ENCODE results near the gene IDUA. TPM values are rescaled to one million over a fixed set of nuclear protein-coding genes. Genes with fewer than 3 reads are reported as not detected.
"Not testable (repeated sequence)": the region's sequence is repeated elsewhere in the genome, so short reads cannot be mapped to it uniquely, and the experiment has no call there.

IDUA gene
- total and polyA plus RNA-seq, 5 donors: 8.5 to 17.4 (median 17.0) TPM

- intact Hi-C loops (cut with DNase I): no loop called here
- H3K4me3 ChIP-seq (ENCODE audit: low read length): no peak overlapping the region
- ATAC-seq: no peak
- H3K4me1 ChIP-seq (ENCODE audit: control insufficient read depth, insufficient read depth, low read length): no peaks in the 10 kb centered on the region
- peak in 2 of 3 donors; percentile 32 to 35 for DNase-seq
- H3K27me3 ChIP-seq (ENCODE audit: control insufficient read depth, insufficient read depth): no peaks in the 10 kb centered on the region
- H3K9me3 ChIP-seq (ENCODE audit: control insufficient read depth, low read length): no peaks in the 10 kb centered on the region
- H3K27ac ChIP-seq (ENCODE audit: low read length): no peak overlapping the region
- 80% methylated on average over 16 of the region's 16 CpGs for WGBS
These were observed 62.1 kb downstream of the IDUA start for GRCh38 chr4:1048773-1049590.

- peak in 2 of 3 donors; percentile 43 to 66 for DNase-seq
- H3K27ac ChIP-seq (ENCODE audit: low read length): no peak overlapping the region
- WGBS: 81% methylated on average over 21 of the region's 21 CpGs
- intact Hi-C loops (cut with DNase I): no loop called here
- no peaks in the 10 kb centered on the region for H3K4me1 ChIP-seq (ENCODE audit: control insufficient read depth, insufficient read depth, low read length)
- no peaks in the 10 kb centered on the region for H3K9me3 ChIP-seq (ENCODE audit: control insufficient read depth, low read length)
- H3K4me3 ChIP-seq (ENCODE audit: low read length): no peak overlapping the region
- H3K27me3 ChIP-seq (ENCODE audit: control insufficient read depth, insufficient read depth): no peaks in the 10 kb centered on the region
- ATAC-seq: no peak
These were observed 62.7 kb downstream of the IDUA start for GRCh38 chr4:1049591-1049905.

GRCh38 chr4:1050486-1051213 is 63.8 kb downstream of the IDUA start:
- ATAC-seq: no peak
- 53% methylated on average over 40 of the region's 40 CpGs for WGBS
- intact Hi-C loops (cut with DNase I): no loop called here
- Histone ChIP-seq H3K4me3 (ENCODE audit: low read length) (no peak overlapping the region), H3K27me3 (ENCODE audit: control insufficient read depth, insufficient read depth) (no peaks in the 10 kb centered on the region), H3K9me3 (ENCODE audit: control insufficient read depth, low read length) (no peaks in the 10 kb centered on the region), H3K27ac (ENCODE audit: low read length) (no peak overlapping the region), H3K4me1 (ENCODE audit: control insufficient read depth, insufficient read depth, low read length) (no peaks in the 10 kb centered on the region)
- peak in 1 of 3 donors; percentile 75 for DNase-seq

GRCh38 chr4:1051472-1051871 is 64.6 kb downstream of the IDUA start:
- H3K4me1 ChIP-seq (ENCODE audit: control insufficient read depth, insufficient read depth, low read length): no peaks in the 10 kb centered on the region
- DNase-seq (no peak), ATAC-seq (no peak)
- intact Hi-C loops (cut with DNase I): no loop called here
- WGBS: 70% methylated on average over 9 of the region's 9 CpGs
- H3K27ac ChIP-seq (ENCODE audit: low read length): no peak overlapping the region
- H3K4me3 ChIP-seq (ENCODE audit: low read length): no peak overlapping the region
- H3K27me3 ChIP-seq (ENCODE audit: control insufficient read depth, insufficient read depth): no peaks in the 10 kb centered on the region
- no peaks in the 10 kb centered on the region for H3K9me3 ChIP-seq (ENCODE audit: control insufficient read depth, low read length)

GRCh38 chr4:1052231-1052671 is 65.4 kb downstream of the IDUA start:
- H3K27me3 ChIP-seq (ENCODE audit: control insufficient read depth, insufficient read depth): no peaks in the 10 kb centered on the region
- H3K9me3 ChIP-seq (ENCODE audit: control insufficient read depth, low read length): no peaks in the 10 kb centered on the region
- H3K4me3 ChIP-seq (ENCODE audit: low read length): no peak overlapping the region
- DNase-seq (peak in 1 of 3 donors; percentile 44), ATAC-seq (no peak)
- intact Hi-C loops (cut with DNase I): no loop called here
- no peaks in the 10 kb centered on the region for H3K4me1 ChIP-seq (ENCODE audit: control insufficient read depth, insufficient read depth, low read length)
- 60% methylated on average over 15 of the region's 15 CpGs for WGBS
- H3K27ac ChIP-seq (ENCODE audit: low read length): no peak overlapping the region

GRCh38 chr4:1053080-1053661 is 66.3 kb downstream of the IDUA start:
- H3K4me3 ChIP-seq (ENCODE audit: low read length): no peak overlapping the region
- H3K4me1 ChIP-seq (ENCODE audit: control insufficient read depth, insufficient read depth, low read length): no peaks in the 10 kb centered on the region
- ATAC-seq: no peak
- 50% methylated on average over 24 of the region's 24 CpGs for WGBS
- H3K9me3 ChIP-seq (ENCODE audit: control insufficient read depth, low read length): no peaks in the 10 kb centered on the region
- H3K27ac ChIP-seq (ENCODE audit: low read length): no peak overlapping the region
- no peaks in the 10 kb centered on the region for H3K27me3 ChIP-seq (ENCODE audit: control insufficient read depth, insufficient read depth)
- peak in 2 of 3 donors; percentile 39 to 44 for DNase-seq
- intact Hi-C loops (cut with DNase I): no loop called here

- ATAC-seq; H3K9me3 ChIP-seq (ENCODE audit: control insufficient read depth, low read length); intact Hi-C loops (cut with DNase I); H3K27me3 ChIP-seq (ENCODE audit: control insufficient read depth, insufficient read depth); H3K4me1 ChIP-seq (ENCODE audit: control insufficient read depth, insufficient read depth, low read length); H3K4me3 ChIP-seq (ENCODE audit: low read length); H3K27ac ChIP-seq (ENCODE audit: low read length); DNase-seq: not testable (repeated sequence)
- 68% methylated on average over 7 of the region's 7 CpGs for WGBS
These were observed 67.0 kb downstream of the IDUA start for GRCh38 chr4:1053891-1054290.

Other genes with a start within 250 kb of the IDUA start
- 1 to 10 TPM; 2.1 to 9.3 (median 4.5) TPM for gene CPLX1, start 160.9 kb upstream of the IDUA start, total RNA-seq
- 7.2 TPM for gene CPLX1, start 160.9 kb upstream of the IDUA start, polyA plus RNA-seq
- 10 to 100 TPM; 35.5 to 40.2 (median 37.6) TPM for gene GAK, start 54.7 kb upstream of the IDUA start, total RNA-seq
- gene GAK, start 54.7 kb upstream of the IDUA start, polyA plus RNA-seq: 45.6 TPM
- gene TMEM175, start 54.6 kb upstream of the IDUA start, total RNA-seq: 10 to 100 TPM; 20.9 to 26.0 (median 23.0) TPM
- gene TMEM175, start 54.6 kb upstream of the IDUA start, polyA plus RNA-seq: 31.1 TPM
- gene DGKQ, start 13.5 kb upstream of the IDUA start, total RNA-seq: 1 to 10 TPM; 4.5 to 4.9 (median 4.6) TPM
- 3.6 TPM for gene DGKQ, start 13.5 kb upstream of the IDUA start, polyA plus RNA-seq
- gene SLC26A1, start 6.4 kb downstream of the IDUA start, total RNA-seq: under 1 TPM in 2 of 4 donors, not detected in 2; 0.36 to 0.37 TPM
- 0.34 TPM for gene SLC26A1, start 6.4 kb downstream of the IDUA start, polyA plus RNA-seq
- 10 to 100 TPM; 17.4 to 21.7 (median 20.3) TPM for gene FGFRL1, start 24.6 kb downstream of the IDUA start, total RNA-seq
- gene FGFRL1, start 24.6 kb downstream of the IDUA start, polyA plus RNA-seq: 19.2 TPM
- 1 to 10 TPM in 3 of 4 donors, under 1 TPM in 1; 0.59 to 2.4 (median 1.5) TPM for gene RNF212, start 126.5 kb downstream of the IDUA start, total RNA-seq
- 1.6 TPM for gene RNF212, start 126.5 kb downstream of the IDUA start, polyA plus RNA-seq
- gene SPON2, start 185.5 kb downstream of the IDUA start, total RNA-seq: 10 to 100 TPM; 12.2 to 27.4 (median 14.2) TPM
- 9.6 TPM for gene SPON2, start 185.5 kb downstream of the IDUA start, polyA plus RNA-seq